Measurements from ENCODE around the gene CIDEB.

DNA sequence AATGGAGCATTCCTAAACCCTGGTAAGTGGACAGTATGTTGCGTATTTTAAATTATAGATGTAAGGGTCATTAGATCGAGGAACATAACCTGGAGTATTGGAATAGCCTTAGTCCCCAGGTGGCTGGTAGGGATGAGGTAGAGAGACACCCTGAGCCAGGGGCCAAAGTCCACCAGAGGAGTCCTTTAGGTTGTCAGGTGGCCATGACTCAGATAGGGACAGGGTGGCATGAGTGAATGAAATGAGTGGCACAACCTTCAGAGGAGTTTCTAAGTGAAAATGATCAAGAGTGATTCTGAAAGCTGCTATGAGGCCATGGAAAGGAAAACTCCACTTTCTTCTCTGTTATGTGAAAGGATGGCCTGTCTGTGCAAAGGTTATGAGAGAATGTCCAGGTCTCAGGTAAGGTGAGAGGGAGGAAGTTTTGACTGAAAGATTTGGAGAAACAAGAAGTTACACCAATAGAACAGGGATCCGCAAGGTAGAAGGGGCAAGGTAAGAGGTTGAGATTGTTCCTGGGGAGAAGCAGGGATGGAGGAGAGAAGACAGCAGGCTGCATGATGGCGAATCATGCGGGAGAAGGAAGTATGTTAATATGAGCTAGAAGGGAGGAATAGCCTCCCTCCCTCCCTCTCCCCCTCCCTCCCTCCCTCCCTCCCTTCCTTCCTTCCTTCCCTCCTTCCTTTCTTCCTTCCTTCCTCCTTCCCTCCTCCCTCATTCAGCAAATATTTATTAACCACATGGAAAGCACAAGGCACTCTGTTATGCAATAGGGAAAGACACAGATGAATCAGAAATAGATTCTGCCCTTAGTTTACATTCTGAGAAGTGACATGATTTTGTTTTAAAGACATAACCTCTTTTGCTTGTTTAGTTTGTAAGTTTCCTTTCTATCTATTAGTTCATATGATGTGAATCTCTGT, 46.0 kb upstream of the CIDEB start:
- TF ChIP-seq CTCF (IDR thresholded peaks at IDR 0.05) (no peak), POLR2A (IDR thresholded peaks at IDR 0.05) (no peak)

All from heart left ventricle (tissue), 13 donors.